Prostate gland (tissue), 2 donors: ENCODE measurements around the gene LRCH4. TPM values are rescaled to one million over a fixed set of nuclear protein-coding genes. Genes with fewer than 3 reads are reported as not detected.

Source experiments
- DNase-seq: peaks from one replicate; pipeline ENCODE4 v3.0.0-alpha.2; 2019; ENCODE audit warnings: low spot score
- H3K27ac ChIP-seq, 2 donors: fragments of 200-600 bp; sonication (generic); 2 replicates each; pipeline ENCODE4 v1.5.1; 2017 to 2019
- H3K27me3 ChIP-seq: fragments of 200-600 bp; sonication (generic); replicated peaks from 2 replicates; pipeline ENCODE4 v1.5.1; 2019; ENCODE audit not compliant: insufficient read depth
- H3K36me3 ChIP-seq, 2 donors: fragments of 200-600 bp; sonication (generic); 1 replicate in 1 of 2; 2 replicates in 1 of 2; pipeline versions ENCODE4 v1.5.1 to v1.8.1; 2017 to 2019
- H3K4me1 ChIP-seq: fragments of 200-600 bp; sonication (generic); replicated peaks from 2 replicates; pipeline ENCODE4 v1.5.1; 2019
- H3K4me3 ChIP-seq, 2 donors: fragments of 200-600 bp; sonication (generic); 2 replicates each; pipeline ENCODE4 v1.5.1; 2017 to 2019
- H3K9me3 ChIP-seq: fragments of 200-600 bp; sonication (generic); 2 replicates; pipeline ENCODE4 v1.5.1; 2017
- POLR2A ChIP-seq: fragments of 450-650 bp; IDR thresholded peaks from one replicate; pipeline ENCODE4 v1.6.1; 2016; ENCODE audit warnings: antibody characterized with exemption, mild to moderate bottlenecking
- POLR2AphosphoS5 ChIP-seq: sonication (generic); formaldehyde crosslinking; IDR thresholded peaks from one replicate; pipeline ENCODE4 v1.6.1; 2017; ENCODE audit warnings: antibody characterized with exemption
- WGBS: methylation state at CpG from one replicate; pipeline ENCODE4 v1.1.5; 2018; 5-methylcytosine and 5-hydroxymethylcytosine counted together
- intact Hi-C: fragments of 100-400 bp; cut with DNase I; formaldehyde crosslinking; loops from one replicate; pipeline ENCODE4 v1.14.2; 2022
- total RNA-seq, 2 donors: library from RNA; depleted of rRNA; stranded (reverse); fragments of >200 nt; gene quantifications; one replicate each; pipeline ENCODE4 v1.1.0, GENCODE V29; 2016
- TF ChIP-seq, protein P1 (sequence below), 4 experiments: fragments of 200-600 bp in 2 of 4; fragments of 450-650 bp in 2 of 4; sonication (generic) in 2 of 4; IDR thresholded peaks; 1 replicate in 3 of 4; 2 replicates in 1 of 4; pipeline ENCODE4 v1.5.1; 2016 to 2019; ENCODE audit warnings: antibody characterized with exemption in 4 of 4, mild to moderate bottlenecking in 2 of 4, moderate library complexity in 2 of 4

LRCH4 gene
- total RNA-seq, 2 donors from 2014 or later = 66.8 to 202 TPM

DNA sequence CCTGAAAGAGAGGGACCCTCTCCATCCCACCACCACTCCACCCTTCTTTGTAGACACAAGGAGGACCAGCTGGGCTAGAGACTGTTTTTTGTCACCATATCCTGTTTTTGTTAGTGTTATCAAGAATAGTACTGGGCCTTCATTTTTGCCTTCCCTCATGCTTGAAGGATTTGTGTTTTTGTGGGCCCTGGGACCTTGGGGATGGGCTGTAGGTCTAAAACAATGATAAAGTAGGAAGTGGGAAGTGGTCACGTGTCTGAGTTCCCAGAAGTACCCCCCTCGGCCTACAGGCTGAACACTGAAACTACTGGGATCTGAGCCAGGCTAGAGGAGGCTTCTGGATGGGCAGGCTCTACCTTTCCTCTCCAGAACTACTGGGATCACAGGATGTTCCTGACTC, 38.1 kb downstream of the LRCH4 start:
- intact Hi-C loops = no loop called here
- Histone ChIP-seq H3K36me3 (no peaks in the 10 kb centered on the region), H3K4me1 (peaks cover 44% of the 10 kb centered on the region), H3K27ac (peak overlapping the region; percentile 93 to 94), H3K27me3 (no peaks in the 10 kb centered on the region), H3K9me3 (no peaks in the 10 kb centered on the region), H3K4me3 (no peak overlapping the region)
- 9% methylated on average over 2 of the region's 2 CpGs for WGBS
- DNase-seq = no peak
- TF ChIP-seq POLR2AphosphoS5 (peak; percentile 34), POLR2A (no peak)
- TF ChIP-seq, protein P1, sequence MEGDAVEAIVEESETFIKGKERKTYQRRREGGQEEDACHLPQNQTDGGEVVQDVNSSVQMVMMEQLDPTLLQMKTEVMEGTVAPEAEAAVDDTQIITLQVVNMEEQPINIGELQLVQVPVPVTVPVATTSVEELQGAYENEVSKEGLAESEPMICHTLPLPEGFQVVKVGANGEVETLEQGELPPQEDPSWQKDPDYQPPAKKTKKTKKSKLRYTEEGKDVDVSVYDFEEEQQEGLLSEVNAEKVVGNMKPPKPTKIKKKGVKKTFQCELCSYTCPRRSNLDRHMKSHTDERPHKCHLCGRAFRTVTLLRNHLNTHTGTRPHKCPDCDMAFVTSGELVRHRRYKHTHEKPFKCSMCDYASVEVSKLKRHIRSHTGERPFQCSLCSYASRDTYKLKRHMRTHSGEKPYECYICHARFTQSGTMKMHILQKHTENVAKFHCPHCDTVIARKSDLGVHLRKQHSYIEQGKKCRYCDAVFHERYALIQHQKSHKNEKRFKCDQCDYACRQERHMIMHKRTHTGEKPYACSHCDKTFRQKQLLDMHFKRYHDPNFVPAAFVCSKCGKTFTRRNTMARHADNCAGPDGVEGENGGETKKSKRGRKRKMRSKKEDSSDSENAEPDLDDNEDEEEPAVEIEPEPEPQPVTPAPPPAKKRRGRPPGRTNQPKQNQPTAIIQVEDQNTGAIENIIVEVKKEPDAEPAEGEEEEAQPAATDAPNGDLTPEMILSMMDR (IDR thresholded peaks at IDR 0.05) = peak in 2 of 4 experiments; percentile 16 to 25

DNA sequence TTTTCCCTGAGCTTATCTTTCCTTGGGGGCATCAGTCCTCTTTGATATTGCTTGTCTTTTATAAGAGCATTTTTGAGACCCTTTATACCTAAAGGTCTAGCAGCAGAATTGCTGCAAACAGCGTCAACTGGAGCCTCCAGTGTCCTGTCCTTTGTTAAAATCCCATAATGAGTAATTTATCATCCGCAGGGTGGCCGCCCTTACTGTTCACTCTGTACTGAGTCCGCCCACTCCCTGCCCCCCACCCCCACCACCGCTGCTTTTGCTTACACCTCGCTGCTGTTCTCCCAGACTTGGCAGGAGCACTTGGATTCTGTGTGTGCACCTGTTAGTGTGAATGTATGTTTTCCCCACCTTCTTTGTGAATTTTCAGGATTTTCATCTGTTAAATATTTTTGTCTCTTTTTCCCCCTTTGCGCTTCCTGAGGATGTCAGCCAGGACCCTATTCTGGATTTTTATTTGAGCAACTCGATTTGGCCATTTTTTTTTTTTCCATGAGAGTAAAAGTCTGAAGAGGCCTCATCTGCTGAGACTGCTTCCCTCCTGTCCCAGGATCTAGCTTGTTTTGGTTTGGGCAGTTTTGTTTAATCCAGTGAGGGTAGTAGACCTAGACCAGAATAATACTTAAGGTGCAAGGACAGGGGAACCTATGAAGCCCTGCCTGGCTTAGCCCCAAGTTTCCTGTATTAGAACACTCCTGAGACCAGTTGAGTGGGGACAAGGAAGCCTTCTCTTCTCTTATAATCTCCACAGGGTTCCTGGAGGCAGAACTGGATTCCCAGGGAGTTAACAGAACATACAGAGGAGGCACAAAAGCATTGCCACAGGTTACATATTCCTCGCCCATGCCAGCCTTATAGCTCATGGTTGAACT, 38.8 kb downstream of the LRCH4 start:
- 30% methylated on average over 9 of the region's 9 CpGs for WGBS
- H3K36me3 ChIP-seq = no peaks in the 10 kb centered on the region
- H3K27me3 ChIP-seq = no peaks in the 10 kb centered on the region
- peak overlapping the region; percentile 93 to 94 for H3K27ac ChIP-seq
- H3K9me3 ChIP-seq = no peaks in the 10 kb centered on the region
- H3K4me3 ChIP-seq = no peak overlapping the region
- TF ChIP-seq POLR2A = no peak
- no peak for TF ChIP-seq POLR2AphosphoS5
- TF ChIP-seq, protein P1 (IDR thresholded peaks at IDR 0.05) = no peak
- DNase-seq = no peak
- H3K4me1 ChIP-seq = peaks cover 44% of the 10 kb centered on the region
- intact Hi-C loops = no loop called here

DNA sequence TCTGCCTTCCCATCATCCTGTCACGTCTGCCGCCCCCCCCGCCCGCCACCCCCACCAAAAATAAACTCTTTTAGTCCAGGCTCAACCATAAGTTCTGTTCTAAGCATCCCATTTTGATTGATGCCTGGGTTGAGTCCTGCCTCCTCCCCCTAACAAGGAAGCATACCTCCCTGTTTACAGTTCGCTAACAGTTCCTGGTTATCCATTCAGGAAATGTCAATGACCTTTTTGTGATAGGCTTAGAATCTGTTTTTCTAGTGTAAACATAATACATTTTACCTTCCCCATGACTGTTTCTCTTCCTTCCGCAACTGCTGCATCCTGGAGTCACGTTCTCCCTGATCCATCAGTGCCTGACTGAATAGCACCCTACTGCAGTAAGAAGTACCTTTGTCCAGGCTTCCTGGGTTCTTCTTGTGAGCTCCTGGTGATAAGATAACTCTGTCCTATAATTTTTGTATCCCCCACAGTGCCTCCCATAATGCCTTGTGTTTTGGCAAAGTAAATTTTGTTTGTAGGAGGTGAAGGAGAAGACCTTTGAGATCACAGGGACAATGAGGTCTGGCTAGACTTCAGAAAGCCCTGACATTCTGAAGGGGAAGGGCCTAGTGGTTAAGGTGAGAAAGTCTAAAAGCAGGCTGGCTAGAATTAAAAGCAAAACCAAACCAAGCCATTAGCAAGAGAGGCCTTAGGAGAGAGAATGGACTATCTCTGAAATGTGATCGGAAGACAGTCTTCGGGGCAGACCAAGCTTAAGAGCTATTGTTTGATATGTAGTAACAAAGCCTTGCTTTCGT, 39.6 kb downstream of the LRCH4 start:
- 34% methylated on average over 10 of the region's 10 CpGs for WGBS
- no peak for DNase-seq
- peaks cover 44% of the 10 kb centered on the region for H3K4me1 ChIP-seq
- no peaks in the 10 kb centered on the region for H3K36me3 ChIP-seq
- no peaks in the 10 kb centered on the region for H3K9me3 ChIP-seq
- peak overlapping the region; percentile 93 to 94 for H3K27ac ChIP-seq
- no peak for TF ChIP-seq POLR2AphosphoS5
- TF ChIP-seq, protein P1 (IDR thresholded peaks at IDR 0.05) = no peak
- no peaks in the 10 kb centered on the region for H3K27me3 ChIP-seq
- H3K4me3 ChIP-seq = no peak overlapping the region
- intact Hi-C loops = no loop called here

DNA sequence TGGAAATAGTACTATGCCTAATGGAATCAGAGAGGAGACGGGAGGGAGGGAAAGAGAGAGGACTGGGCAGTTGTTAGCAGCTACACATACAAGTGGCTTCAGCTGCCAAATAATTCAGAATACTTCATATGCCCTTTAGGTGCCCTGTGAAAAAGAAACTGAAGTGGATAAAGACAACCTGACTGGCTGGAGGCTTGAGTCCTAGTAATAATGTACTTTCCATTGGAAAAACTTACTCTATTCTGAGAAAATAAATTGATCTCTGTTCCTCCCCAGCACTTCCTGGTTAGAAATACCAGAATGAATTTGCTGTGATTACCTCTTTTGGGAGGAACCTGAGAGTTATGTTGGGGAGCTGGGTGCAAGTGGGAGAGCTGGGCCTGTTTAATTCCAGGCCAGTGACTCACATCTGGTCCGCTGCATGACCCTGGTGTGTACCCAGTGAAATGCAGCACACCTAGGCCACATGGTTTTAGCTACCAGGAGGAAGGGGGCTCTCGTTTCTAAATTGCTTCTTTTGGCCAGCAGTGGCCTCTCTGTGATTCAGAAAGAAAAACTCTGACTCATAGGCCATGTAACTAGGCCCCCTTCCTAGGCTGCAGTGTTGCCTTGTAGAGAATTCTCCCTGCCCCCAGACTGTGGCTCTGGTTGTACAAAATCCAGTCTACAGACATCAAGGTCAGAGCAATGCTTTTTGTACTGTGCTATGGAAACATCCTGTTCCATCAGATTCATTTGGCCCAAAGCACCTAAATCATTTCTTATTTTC, 40.4 kb downstream of the LRCH4 start:
- peak; percentile 35 for DNase-seq
- Histone ChIP-seq H3K4me3 (peak overlapping the region in 1 of 2 donors; percentile 3), H3K9me3 (no peaks in the 10 kb centered on the region), H3K27me3 (no peaks in the 10 kb centered on the region), H3K4me1 (peaks cover 44% of the 10 kb centered on the region), H3K36me3 (no peaks in the 10 kb centered on the region), H3K27ac (peak overlapping the region; percentile 93 to 94)
- intact Hi-C loops = no loop called here
- 7% methylated on average over 3 of the region's 3 CpGs for WGBS
- TF ChIP-seq, protein P1 (IDR thresholded peaks at IDR 0.05) = peak in 1 of 4 experiments; percentile 13
- TF ChIP-seq POLR2A = no peak
- peak; percentile 20 for TF ChIP-seq POLR2AphosphoS5
